Activated CD8-positive, alpha-beta T cell treated with anti-CD3 and anti-CD28 coated beads for 36 hours (primary cell): ENCODE results near the gene TPM1. TPM values are rescaled to one million over a fixed set of nuclear protein-coding genes. Genes with fewer than 3 reads are reported as not detected.

Experiments
- ATAC-seq: fragments of 200-7000 bp; cut with Tn5 transposase; one replicate; pipeline ENCODE4 v1.10.0; 2021; ENCODE audit warnings: mild to moderate bottlenecking, moderate library complexity
- CTCF ChIA-PET: fragments of 350-600 bp; sonication (Branson Sonifier 250); formaldehyde crosslinking; loops from one replicate; lab custom pipeline; 2021; ENCODE audit warnings: antibody characterized with exemption; lab: Charles Lee
- POLR2A ChIA-PET: fragments of 350-600 bp; sonication (Branson Sonifier 250); formaldehyde crosslinking; loops from one replicate; lab custom pipeline; 2021; ENCODE audit warnings: antibody characterized with exemption; lab: Charles Lee
- DNase-seq: peaks from one replicate; pipeline ENCODE4 v3.0.0-alpha.2; 2020
- H3K27ac Mint-ChIP-seq: one replicate; pipeline ENCODE4 v1.8.0; 2021; ENCODE audit warnings: mild to moderate bottlenecking, mixed read lengths
- H3K27me3 Mint-ChIP-seq: one replicate; pipeline ENCODE4 v1.8.0; 2021; ENCODE audit warnings: mixed read lengths
- H3K36me3 Mint-ChIP-seq: one replicate; pipeline ENCODE4 v1.8.0; 2021; ENCODE audit warnings: low read depth, mixed read lengths
- H3K4me1 Mint-ChIP-seq: one replicate; pipeline ENCODE4 v1.8.0; 2021; ENCODE audit warnings: low read depth, mixed read lengths
- H3K4me3 Mint-ChIP-seq: one replicate; pipeline ENCODE4 v1.8.0; 2021; ENCODE audit warnings: mild to moderate bottlenecking, moderate library complexity, mixed read lengths
- H3K9me3 Mint-ChIP-seq: one replicate; pipeline ENCODE4 v1.8.0; 2021; ENCODE audit warnings: mixed read lengths
- intact Hi-C: fragments of 100-400 bp; cut with micrococcal nuclease; formaldehyde crosslinking; loops from one replicate; pipeline ENCODE4 v1.10.0; 2022
- total RNA-seq, 2 experiments: library from RNA; stranded (reverse); gene quantifications; one replicate each; pipeline ENCODE4 v1.2.3, GENCODE V29; 2021
- TF ChIP-seq, protein P1 (sequence below): fragments of 200-600 bp; IDR thresholded peaks from one replicate; pipeline ENCODE4 v1.8.0; 2022; ENCODE audit warnings: antibody characterized with exemption, mild to moderate bottlenecking

TPM1 gene
- total RNA-seq, 2 experiments from 2014 or later, result 6.0 to 6.3 TPM

DNA sequence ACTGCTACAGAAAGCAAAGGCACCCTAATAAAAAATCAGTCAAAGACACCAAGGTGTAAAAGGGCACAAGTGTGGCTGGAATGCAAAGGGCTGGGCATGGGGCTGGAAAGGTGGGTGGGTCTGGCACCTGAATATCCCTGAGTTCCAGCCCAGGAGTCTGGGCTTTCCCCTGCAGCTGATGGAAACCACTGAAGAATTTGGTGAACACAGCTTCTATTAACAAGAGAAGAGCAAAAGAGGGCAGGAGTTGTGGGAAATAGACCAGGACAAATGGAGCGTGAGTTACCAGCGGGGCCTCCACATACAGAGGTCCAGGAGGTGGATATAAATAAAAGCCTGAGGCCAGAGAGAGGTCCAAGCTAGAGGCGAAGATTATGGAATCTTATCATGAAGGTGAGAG, 45.1 kb upstream of the TPM1 start:
- intact Hi-C loops, result no loop called here

DNA sequence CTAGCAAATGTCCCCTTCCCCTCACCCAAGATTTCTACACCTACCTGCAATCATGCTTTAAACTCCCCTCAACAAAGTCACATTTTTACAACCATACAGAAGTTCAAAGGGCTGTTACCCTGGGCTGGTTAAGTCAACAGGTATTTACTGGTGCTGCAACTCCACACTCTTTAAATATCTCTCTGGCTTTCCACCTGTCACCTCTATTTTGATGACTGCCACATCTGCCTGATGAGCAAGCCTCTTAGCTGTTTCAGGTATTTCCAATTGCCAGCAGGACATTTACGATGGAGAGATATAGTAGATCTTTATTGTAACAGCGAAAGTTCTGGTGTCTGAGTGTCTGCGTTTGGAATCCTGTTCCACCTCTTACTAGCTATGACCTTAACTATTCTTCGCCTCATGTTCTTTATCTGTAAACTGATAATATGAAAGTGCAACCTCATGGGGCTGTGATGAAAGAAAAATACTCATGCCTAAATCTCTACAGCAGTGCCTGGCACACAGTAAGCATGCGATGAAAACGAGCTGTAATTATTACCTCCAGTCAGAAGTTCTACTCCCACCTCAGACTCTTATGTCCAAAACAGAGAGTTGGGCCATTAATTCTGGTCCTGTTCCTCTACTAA, 44.2 kb upstream of the TPM1 start:
- Mint-ChIP-seq H3K4me3 (no peak overlapping the region), H3K36me3 (no peaks in the 10 kb centered on the region), H3K4me1 (no peaks in the 10 kb centered on the region), H3K27ac (no peak overlapping the region), H3K27me3 (no peaks in the 10 kb centered on the region), H3K9me3 (no peaks in the 10 kb centered on the region)
- TF ChIP-seq, protein P1, sequence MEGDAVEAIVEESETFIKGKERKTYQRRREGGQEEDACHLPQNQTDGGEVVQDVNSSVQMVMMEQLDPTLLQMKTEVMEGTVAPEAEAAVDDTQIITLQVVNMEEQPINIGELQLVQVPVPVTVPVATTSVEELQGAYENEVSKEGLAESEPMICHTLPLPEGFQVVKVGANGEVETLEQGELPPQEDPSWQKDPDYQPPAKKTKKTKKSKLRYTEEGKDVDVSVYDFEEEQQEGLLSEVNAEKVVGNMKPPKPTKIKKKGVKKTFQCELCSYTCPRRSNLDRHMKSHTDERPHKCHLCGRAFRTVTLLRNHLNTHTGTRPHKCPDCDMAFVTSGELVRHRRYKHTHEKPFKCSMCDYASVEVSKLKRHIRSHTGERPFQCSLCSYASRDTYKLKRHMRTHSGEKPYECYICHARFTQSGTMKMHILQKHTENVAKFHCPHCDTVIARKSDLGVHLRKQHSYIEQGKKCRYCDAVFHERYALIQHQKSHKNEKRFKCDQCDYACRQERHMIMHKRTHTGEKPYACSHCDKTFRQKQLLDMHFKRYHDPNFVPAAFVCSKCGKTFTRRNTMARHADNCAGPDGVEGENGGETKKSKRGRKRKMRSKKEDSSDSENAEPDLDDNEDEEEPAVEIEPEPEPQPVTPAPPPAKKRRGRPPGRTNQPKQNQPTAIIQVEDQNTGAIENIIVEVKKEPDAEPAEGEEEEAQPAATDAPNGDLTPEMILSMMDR, result no peak
- no peak for DNase-seq
- ATAC-seq, result no peak
- intact Hi-C loops, result no loop called here
- ChIA-PET CTCF (interaction anchor here (0.5 to 1.2 kb wide), 3 partner anchors 50 to 255 kb away, joined by 3 to 4 read pairs (median 3); no protein-coding TSS in a partner anchor), POLR2A (no interaction called here)

More for the DNA sequence above, 45.1 kb upstream of the TPM1 start:
- Mint-ChIP-seq H3K4me3 (no peak overlapping the region), H3K4me1 (no peaks in the 10 kb centered on the region), H3K36me3 (no peaks in the 10 kb centered on the region), H3K27ac (no peak overlapping the region), H3K27me3 (peaks cover 8% of the 10 kb centered on the region), H3K9me3 (no peaks in the 10 kb centered on the region)
- CTCF ChIA-PET, result no interaction called here
- TF ChIP-seq, protein P1, result no peak
- no peak for ATAC-seq
- POLR2A ChIA-PET, result no interaction called here
- no peak for DNase-seq

DNA sequence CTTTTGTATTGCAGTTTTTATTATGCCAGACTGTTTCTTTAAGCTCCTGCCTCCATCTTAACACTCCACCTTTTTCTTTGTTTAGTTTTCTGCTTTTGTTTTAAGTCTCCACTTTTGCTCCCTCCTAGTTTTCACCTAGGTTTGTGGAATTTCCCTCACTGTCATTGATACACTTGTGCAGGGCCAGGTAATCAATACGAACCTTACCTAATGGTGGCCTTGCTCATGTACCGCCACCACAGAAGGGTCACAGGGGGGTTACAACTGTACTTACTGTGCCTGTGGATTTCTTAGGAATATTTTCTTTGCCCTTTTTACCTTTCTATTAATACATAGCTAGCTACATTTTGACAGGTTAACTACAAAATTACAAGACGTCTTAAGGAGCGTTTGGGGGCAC, 43.4 kb upstream of the TPM1 start:
- Mint-ChIP-seq H3K9me3 (no peaks in the 10 kb centered on the region), H3K4me3 (no peak overlapping the region), H3K27ac (no peak overlapping the region), H3K4me1 (no peaks in the 10 kb centered on the region), H3K27me3 (no peaks in the 10 kb centered on the region), H3K36me3 (no peaks in the 10 kb centered on the region)
- DNase-seq (no peak), ATAC-seq (no peak)
- TF ChIP-seq, protein P1, result no peak
- intact Hi-C loops, result no loop called here
- ChIA-PET CTCF (interaction anchor here (1.2 to 1.9 kb wide), 3 partner anchors 48 to 256 kb away, joined by 3 to 6 read pairs (median 4); no protein-coding TSS in a partner anchor), POLR2A (no interaction called here)

DNA sequence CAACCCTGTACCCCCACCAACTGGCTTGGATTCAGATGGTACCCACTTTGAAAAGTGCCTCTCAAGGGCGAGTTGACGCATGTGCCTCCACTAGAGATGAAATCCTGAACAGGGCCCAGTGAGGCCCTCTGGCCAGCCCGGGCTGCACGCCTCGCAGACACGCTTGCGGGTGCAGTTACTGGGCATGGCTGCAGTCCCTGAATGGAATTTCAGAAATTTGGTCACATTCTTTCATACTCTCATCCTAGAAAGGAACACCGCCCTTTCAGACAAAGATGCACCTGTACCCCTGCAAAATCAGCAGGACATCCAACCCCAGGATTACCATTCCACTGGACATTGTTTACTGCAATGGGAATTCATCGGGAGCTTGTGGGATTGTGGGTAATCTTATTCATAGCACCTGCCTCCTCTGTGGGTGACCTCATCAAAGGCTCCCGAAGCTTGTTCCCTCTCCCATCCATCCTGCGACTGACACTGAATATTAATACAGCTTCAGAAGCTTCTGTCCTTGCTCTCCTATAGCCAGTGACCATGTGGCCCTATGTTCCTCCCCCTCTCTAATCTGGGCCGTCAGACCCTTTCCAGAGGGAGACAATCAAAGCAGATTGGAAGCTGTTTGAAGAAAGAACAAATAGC, 42.5 kb upstream of the TPM1 start:
- H3K27me3 Mint-ChIP-seq, result no peaks in the 10 kb centered on the region
- no peak overlapping the region for H3K27ac Mint-ChIP-seq
- no peaks in the 10 kb centered on the region for H3K36me3 Mint-ChIP-seq
- H3K4me1 Mint-ChIP-seq, result no peaks in the 10 kb centered on the region
- ChIA-PET POLR2A (no interaction called here), CTCF (interaction anchor here (1.1 to 1.9 kb wide), 2 partner anchors 47 to 92 kb away, joined by 3 to 6 read pairs; no protein-coding TSS in a partner anchor)
- H3K9me3 Mint-ChIP-seq, result no peaks in the 10 kb centered on the region
- ATAC-seq (no peak), DNase-seq (no peak)
- intact Hi-C loops, result no loop called here
- no peak overlapping the region for H3K4me3 Mint-ChIP-seq
- TF ChIP-seq, protein P1, result no peak

DNA sequence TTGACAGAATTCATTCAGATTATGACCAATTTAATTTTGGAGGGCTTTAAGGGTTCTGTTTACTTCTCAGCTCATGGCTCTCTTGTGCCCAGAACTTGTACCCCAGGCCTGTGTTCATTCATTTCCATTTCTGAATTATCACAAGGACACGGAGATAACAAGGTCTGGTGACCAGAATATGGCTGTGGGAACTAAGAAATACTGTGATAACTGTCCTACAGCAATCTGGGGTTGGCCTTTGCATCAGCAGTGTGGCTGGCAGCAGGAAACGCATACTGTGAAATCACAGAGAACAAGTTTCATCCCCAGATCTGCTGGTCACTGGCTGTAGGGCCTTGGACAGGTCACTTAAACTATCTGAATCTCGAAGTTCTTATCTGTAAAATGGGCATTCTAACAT, 41.8 kb upstream of the TPM1 start:
- TF ChIP-seq, protein P1, result no peak

More for the DNA sequence above, 41.8 kb upstream of the TPM1 start:
- no peaks in the 10 kb centered on the region for H3K27me3 Mint-ChIP-seq
- ATAC-seq (no peak), DNase-seq (no peak)
- intact Hi-C loops, result no loop called here
- CTCF ChIA-PET, result interaction anchor here (1.1 to 1.9 kb wide), 2 partner anchors 47 to 92 kb away, joined by 3 to 6 read pairs; no protein-coding TSS in a partner anchor
- no peaks in the 10 kb centered on the region for H3K4me1 Mint-ChIP-seq
- POLR2A ChIA-PET, result no interaction called here
- no peak overlapping the region for H3K4me3 Mint-ChIP-seq
- no peak overlapping the region for H3K27ac Mint-ChIP-seq
- H3K9me3 Mint-ChIP-seq, result no peaks in the 10 kb centered on the region
- H3K36me3 Mint-ChIP-seq, result no peaks in the 10 kb centered on the region
